Spleen (tissue), 11 donors: ENCODE measurements around the gene COL5A1. TPM values are rescaled to one million over a fixed set of nuclear protein-coding genes. Genes with fewer than 3 reads are reported as not detected.

Experiments used
- DNase-seq: peaks from one replicate; pipeline ENCODE4 v3.0.0-alpha.2; 2020
- H3K27ac ChIP-seq, 8 donors: fragments of 200-600 bp; sonication (generic) in 7 of 8; 1 replicate in 4 of 8; 2 replicates in 4 of 8; pipeline versions ENCODE4 v1.5.0 to v1.8.0; 2016 to 2021; ENCODE audit warnings: inconsistent platforms in 4 of 8, mild to moderate bottlenecking in 4 of 8, moderate library complexity in 1 of 8
- H3K27me3 ChIP-seq, 7 donors: fragments of 200-600 bp; sonication (generic) in 6 of 7; replicated peaks in 1 of 7; 1 replicate in 4 of 7; 2 replicates in 3 of 7; pipeline versions ENCODE4 v1.5.0 to v1.8.0; 2016 to 2021; ENCODE audit warnings: inconsistent platforms in 3 of 7, mild to moderate bottlenecking in 1 of 7
- H3K36me3 ChIP-seq, 6 donors: fragments of 200-600 bp; sonication (generic) in 5 of 6; 1 replicate in 4 of 6; 2 replicates in 2 of 6; pipeline versions ENCODE4 v1.5.0 to v1.8.0; 2016 to 2021; ENCODE audit warnings: inconsistent platforms in 2 of 6
- H3K4me1 ChIP-seq, 6 donors: fragments of 200-600 bp; sonication (generic) in 5 of 6; 1 replicate in 3 of 6; 2 replicates in 3 of 6; pipeline versions ENCODE4 v1.5.0 to v1.8.0; 2016 to 2021; ENCODE audit warnings: inconsistent platforms in 3 of 6
- H3K4me3 ChIP-seq, 8 donors: fragments of 200-600 bp; sonication (generic) in 7 of 8; 1 replicate in 4 of 8; 2 replicates in 4 of 8; pipeline versions ENCODE4 v1.5.0 to v1.8.0; 2016 to 2021; ENCODE audit warnings: inconsistent platforms in 4 of 8, mild to moderate bottlenecking in 4 of 8, moderate library complexity in 2 of 8
- H3K9me3 ChIP-seq, 8 donors: fragments of 200-600 bp; sonication (generic) in 7 of 8; 1 replicate in 4 of 8; 2 replicates in 4 of 8; pipeline versions ENCODE4 v1.5.0 to v1.8.0; 2016 to 2021; ENCODE audit warnings: inconsistent platforms in 4 of 8
- POLR2A ChIP-seq, 3 donors: fragments of 450-650 bp; IDR thresholded peaks; one replicate each; pipeline ENCODE4 v1.5.1; 2017; ENCODE audit warnings: antibody characterized with exemption in 3 of 3, mild to moderate bottlenecking in 1 of 3
- POLR2AphosphoS5 ChIP-seq, 3 donors: sonication (generic); formaldehyde crosslinking; IDR thresholded peaks; one replicate each; pipeline ENCODE4 v1.5.1; 2017; ENCODE audit warnings: antibody characterized with exemption in 3 of 3
- WGBS, 5 donors: extraction: QIAGEN DNeasy Blood & Tissue Kit in 3 of 5; methylation state at CpG; one replicate each; pipeline versions ENCODE4 v1.1.5 to v1.1.7; 2013 to 2018; 5-methylcytosine and 5-hydroxymethylcytosine counted together
- intact Hi-C: fragments of 100-400 bp; cut with DNase I; formaldehyde crosslinking; loops from one replicate; pipeline ENCODE4 v1.15.0; 2023; ENCODE audit warnings: low total_unique reads
- polyA plus RNA-seq, 3 donors: library from polyadenylated mRNA; stranded (reverse); fragments of 200-250 nt; gene quantifications; one replicate each; pipeline ENCODE4 v1.2.1, GENCODE V29; 2013
- total RNA-seq, 7 donors: library from RNA; depleted of rRNA in 3 of 7; stranded (reverse); fragments of >200 nt in 3 of 7; fragmentation: NEBNext Ultra II Directional in 4 of 7; extraction: Animal tissue kit (Norgen Biotek cat#: 25700) in 4 of 7; gene quantifications; one replicate each; pipeline versions ENCODE4 v1.1.0 to v1.2.1, GENCODE V29; 2016 to 2021
- TF ChIP-seq, protein P1 (sequence below), 11 experiments: fragments of 200-600 bp in 7 of 11; fragments of 450-650 bp in 4 of 11; sonication (generic) in 4 of 11; IDR thresholded peaks in 8 of 11; conservative IDR thresholded peaks in 3 of 11; 1 replicate in 7 of 11; 2 replicates in 4 of 11; pipeline versions ENCODE4 v1.4.0 to v1.8.0; 2016 to 2021; ENCODE audit warnings: antibody characterized with exemption in 11 of 11, inconsistent platforms in 4 of 11, mild to moderate bottlenecking in 1 of 11
- donor health status: healthy with polysubstance abuse.
- donor health status: DM: no; HTN: no; CAD: no; lungs with moderate emphysema.
- donor health status: DM: no; HTN: no; CAD: no.
- donor health status: Bipolar disorder and iron deficiency.
- donor health status: healthy.
- donor health status: DM: no; HTN: no; CAD: no.
- donor health status: DM: yes; HTN: yes; CAD: no.

COL5A1 gene
- total and polyA plus RNA-seq, 10 donors, result 2.6 to 50.6 (median 23.7) TPM

DNA sequence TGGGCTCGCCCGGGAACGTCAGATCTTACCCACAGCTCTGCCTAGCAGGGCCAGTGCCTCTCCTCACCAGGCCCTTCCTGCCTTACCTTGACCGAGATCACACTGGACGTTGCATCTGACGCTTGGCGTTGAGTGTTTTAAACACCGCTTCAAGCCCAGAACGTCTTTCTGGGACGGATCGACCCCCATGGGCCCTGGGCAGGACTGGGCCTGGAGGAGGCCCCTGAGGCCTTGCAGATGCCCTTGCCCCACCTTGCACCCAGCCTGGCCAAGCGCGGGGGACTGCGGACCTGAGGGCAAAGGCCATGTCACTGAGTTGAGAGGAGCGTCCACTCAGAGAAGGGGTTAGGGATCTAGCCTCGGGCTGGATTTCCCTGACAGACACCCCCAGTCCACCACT, 174.7 kb downstream of the COL5A1 start:
- WGBS, 5 donors, result 88 to 96% (median 94%) methylated on average over 13 to 16 of the region's 16 CpGs
- no peaks in the 10 kb centered on the region for H3K27me3 ChIP-seq
- H3K27ac ChIP-seq, result no peak overlapping the region
- intact Hi-C loops, result no loop called here
- H3K4me3 ChIP-seq, result no peak overlapping the region
- no peak for DNase-seq
- peaks cover 0 to 81% (median 5%) of the 10 kb centered on the region in 6 donors for H3K36me3 ChIP-seq
- H3K4me1 ChIP-seq, result no peaks in the 10 kb centered on the region
- no peaks in the 10 kb centered on the region for H3K9me3 ChIP-seq
- TF ChIP-seq POLR2AphosphoS5 (IDR thresholded peaks at IDR 0.05) (no peak), POLR2A (IDR thresholded peaks at IDR 0.05) (no peak)
- TF ChIP-seq, protein P1, sequence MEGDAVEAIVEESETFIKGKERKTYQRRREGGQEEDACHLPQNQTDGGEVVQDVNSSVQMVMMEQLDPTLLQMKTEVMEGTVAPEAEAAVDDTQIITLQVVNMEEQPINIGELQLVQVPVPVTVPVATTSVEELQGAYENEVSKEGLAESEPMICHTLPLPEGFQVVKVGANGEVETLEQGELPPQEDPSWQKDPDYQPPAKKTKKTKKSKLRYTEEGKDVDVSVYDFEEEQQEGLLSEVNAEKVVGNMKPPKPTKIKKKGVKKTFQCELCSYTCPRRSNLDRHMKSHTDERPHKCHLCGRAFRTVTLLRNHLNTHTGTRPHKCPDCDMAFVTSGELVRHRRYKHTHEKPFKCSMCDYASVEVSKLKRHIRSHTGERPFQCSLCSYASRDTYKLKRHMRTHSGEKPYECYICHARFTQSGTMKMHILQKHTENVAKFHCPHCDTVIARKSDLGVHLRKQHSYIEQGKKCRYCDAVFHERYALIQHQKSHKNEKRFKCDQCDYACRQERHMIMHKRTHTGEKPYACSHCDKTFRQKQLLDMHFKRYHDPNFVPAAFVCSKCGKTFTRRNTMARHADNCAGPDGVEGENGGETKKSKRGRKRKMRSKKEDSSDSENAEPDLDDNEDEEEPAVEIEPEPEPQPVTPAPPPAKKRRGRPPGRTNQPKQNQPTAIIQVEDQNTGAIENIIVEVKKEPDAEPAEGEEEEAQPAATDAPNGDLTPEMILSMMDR (IDR thresholded peaks at IDR 0.05 in 8 of 11, conservative IDR thresholded peaks at IDR 0.05 in 3 of 11), result no peak

GRCh38 chr9:134818000-134818568, 176.5 kb downstream of the COL5A1 start:
- TF ChIP-seq, protein P1 (IDR thresholded peaks at IDR 0.05 in 8 of 11, conservative IDR thresholded peaks at IDR 0.05 in 3 of 11), result no peak
- TF ChIP-seq POLR2AphosphoS5 (IDR thresholded peaks at IDR 0.05) (no peak), POLR2A (IDR thresholded peaks at IDR 0.05) (no peak)
- Histone ChIP-seq H3K27me3 (no peaks in the 10 kb centered on the region), H3K36me3 (peaks cover 0 to 94% (median 5%) of the 10 kb centered on the region in 6 donors), H3K4me3 (no peak overlapping the region), H3K4me1 (no peaks in the 10 kb centered on the region), H3K9me3 (no peaks in the 10 kb centered on the region), H3K27ac (no peak overlapping the region)
- no peak for DNase-seq
- intact Hi-C loops, result no loop called here
- 93 to 96% (median 95%) methylated on average over 14 to 29 of the region's 29 CpGs for WGBS, 5 donors

- peaks cover 0 to 94% (median 5%) of the 10 kb centered on the region in 6 donors for H3K36me3 ChIP-seq
- TF ChIP-seq POLR2A (IDR thresholded peaks at IDR 0.05) (no peak), POLR2AphosphoS5 (IDR thresholded peaks at IDR 0.05) (no peak)
- TF ChIP-seq, protein P1 (IDR thresholded peaks at IDR 0.05 in 8 of 11, conservative IDR thresholded peaks at IDR 0.05 in 3 of 11), result no peak
- intact Hi-C loops, result no loop called here
Observed at GRCh38 chr9:134818591-134818990, 177.0 kb downstream of the COL5A1 start.

GRCh38 chr9:134820901-134821300, 179.3 kb downstream of the COL5A1 start:
- Histone ChIP-seq H3K9me3 (no peaks in the 10 kb centered on the region), H3K27ac (no peak overlapping the region), H3K36me3 (peaks cover 0 to 96% (median 5%) of the 10 kb centered on the region in 6 donors), H3K27me3 (no peaks in the 10 kb centered on the region), H3K4me3 (no peak overlapping the region), H3K4me1 (no peaks in the 10 kb centered on the region)
- TF ChIP-seq, protein P1 (IDR thresholded peaks at IDR 0.05 in 8 of 11, conservative IDR thresholded peaks at IDR 0.05 in 3 of 11), result no peak
- TF ChIP-seq POLR2AphosphoS5 (IDR thresholded peaks at IDR 0.05), result no peak
- TF ChIP-seq POLR2A (IDR thresholded peaks at IDR 0.05), result no peak
- intact Hi-C loops, result no loop called here
- no peak for DNase-seq
- 90 to 96% (median 92%) methylated on average over 11 to 13 of the region's 13 CpGs for WGBS, 5 donors

More at GRCh38 chr9:134818591-134818990, 177.0 kb downstream of the COL5A1 start:
- no peaks in the 10 kb centered on the region for H3K27me3 ChIP-seq
- no peak overlapping the region for H3K27ac ChIP-seq
- no peak overlapping the region for H3K4me3 ChIP-seq
- no peak for DNase-seq
- 91 to 96% (median 95%) methylated on average over 15 to 16 of the region's 16 CpGs for WGBS, 5 donors
- no peaks in the 10 kb centered on the region for H3K9me3 ChIP-seq
- H3K4me1 ChIP-seq, result no peaks in the 10 kb centered on the region
